ENCODE data around the gene BAIAP3.
A peak's percentile ranks its signal among the peaks of the same experiment; 100 is the strongest.

Gene BAIAP3

DNA sequence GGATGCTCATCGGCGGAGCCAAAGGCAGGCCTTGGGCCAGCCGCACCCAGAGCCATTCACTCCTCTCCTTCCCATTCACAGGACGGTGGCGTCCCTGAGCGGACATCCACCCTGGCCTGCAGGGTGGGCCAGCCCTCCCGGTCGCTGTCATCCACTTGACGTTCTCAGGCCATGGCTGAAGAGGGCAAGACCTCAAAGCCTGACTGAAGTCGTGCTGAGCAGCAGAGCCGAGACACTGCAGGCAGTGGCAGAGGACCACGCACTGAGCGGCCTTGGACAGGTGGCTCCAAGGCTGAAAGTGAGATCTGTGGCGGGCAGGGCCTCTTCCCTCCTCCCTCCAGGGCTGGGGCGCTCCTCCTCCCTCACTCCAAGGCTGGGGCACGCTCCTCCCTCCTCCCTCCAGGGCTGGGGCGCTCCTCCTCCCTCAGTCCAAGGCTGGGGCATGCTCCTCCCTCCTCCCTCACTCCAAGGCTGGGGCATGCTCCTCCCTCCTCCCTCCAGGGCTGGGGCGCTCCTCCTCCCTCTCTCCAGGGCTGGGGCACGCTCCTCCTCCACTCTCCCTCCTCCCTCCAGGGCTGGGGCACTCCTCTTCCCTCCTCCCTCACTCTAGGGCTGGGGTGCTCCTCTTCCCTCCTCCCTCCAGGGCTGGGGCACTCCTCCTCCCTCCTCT, 42.4 kb downstream of the BAIAP3 start:
- H3K9me3 ChIP-seq (ENCODE audit: control insufficient read depth in 2 of 2, low read length in 2 of 2) = no peaks in the 10 kb centered on the region
- H3K4me1 ChIP-seq (ENCODE audit: control insufficient read depth, insufficient read depth, low read length) = peaks cover 16% of the 10 kb centered on the region
- H3K36me3 ChIP-seq (ENCODE audit: control insufficient read depth in 2 of 2, insufficient read depth in 2 of 2, low read length in 2 of 2) = peaks cover 0 to 5% of the 10 kb centered on the region in 2 donors
- no peak overlapping the region for H3K4me3 ChIP-seq (ENCODE audit: low read length in 2 of 2)
- H3K27ac ChIP-seq (ENCODE audit: low read length) = no peak overlapping the region
- H3K27me3 ChIP-seq (ENCODE audit: control insufficient read depth in 1 of 2, insufficient read depth in 2 of 2, low read length in 2 of 2) = no peaks in the 10 kb centered on the region
- no peak overlapping the region for H3K9ac ChIP-seq (ENCODE audit: low read length in 2 of 2)

DNA sequence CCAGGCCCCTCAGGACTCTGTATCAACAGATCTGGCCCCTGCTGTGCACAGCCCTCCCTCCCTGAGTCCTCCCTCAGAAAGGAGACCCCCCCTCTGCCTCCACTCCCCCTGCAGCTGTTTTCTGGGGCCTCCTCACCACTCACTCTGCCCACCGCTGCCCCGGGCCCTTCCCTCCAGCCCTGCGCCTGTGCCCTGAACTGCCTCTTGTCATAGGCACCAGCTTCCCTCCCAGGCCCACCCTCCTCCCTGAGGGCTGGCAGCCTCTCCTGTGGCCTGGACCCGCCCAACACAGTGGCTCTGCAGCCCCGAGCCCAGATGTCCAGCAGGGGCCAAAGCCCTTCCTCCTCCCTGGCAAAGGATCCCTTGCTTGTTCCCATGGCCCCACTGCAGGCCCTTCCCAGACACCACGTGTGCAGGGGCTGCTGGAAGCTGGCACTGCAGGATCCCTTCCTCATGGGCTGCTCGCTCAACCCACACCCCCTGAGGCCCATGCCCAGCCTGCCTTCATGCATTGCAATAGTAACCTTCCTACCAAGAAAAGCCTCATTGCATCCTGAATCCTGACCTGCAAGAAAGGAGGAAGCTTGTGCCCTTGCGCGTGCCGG, 44.1 kb downstream of the BAIAP3 start:
- H3K9ac ChIP-seq (ENCODE audit: low read length in 2 of 2) = no peak overlapping the region
- peaks cover 3 to 6% of the 10 kb centered on the region in 2 donors for H3K36me3 ChIP-seq (ENCODE audit: control insufficient read depth in 2 of 2, insufficient read depth in 2 of 2, low read length in 2 of 2)
- peaks cover 16% of the 10 kb centered on the region for H3K4me1 ChIP-seq (ENCODE audit: control insufficient read depth, insufficient read depth, low read length)
- no peaks in the 10 kb centered on the region for H3K9me3 ChIP-seq (ENCODE audit: control insufficient read depth in 2 of 2, low read length in 2 of 2)
- H3K27ac ChIP-seq (ENCODE audit: low read length) = no peak overlapping the region
- no peaks in the 10 kb centered on the region for H3K27me3 ChIP-seq (ENCODE audit: control insufficient read depth in 1 of 2, insufficient read depth in 2 of 2, low read length in 2 of 2)
- no peak overlapping the region for H3K4me3 ChIP-seq (ENCODE audit: low read length in 2 of 2)

DNA sequence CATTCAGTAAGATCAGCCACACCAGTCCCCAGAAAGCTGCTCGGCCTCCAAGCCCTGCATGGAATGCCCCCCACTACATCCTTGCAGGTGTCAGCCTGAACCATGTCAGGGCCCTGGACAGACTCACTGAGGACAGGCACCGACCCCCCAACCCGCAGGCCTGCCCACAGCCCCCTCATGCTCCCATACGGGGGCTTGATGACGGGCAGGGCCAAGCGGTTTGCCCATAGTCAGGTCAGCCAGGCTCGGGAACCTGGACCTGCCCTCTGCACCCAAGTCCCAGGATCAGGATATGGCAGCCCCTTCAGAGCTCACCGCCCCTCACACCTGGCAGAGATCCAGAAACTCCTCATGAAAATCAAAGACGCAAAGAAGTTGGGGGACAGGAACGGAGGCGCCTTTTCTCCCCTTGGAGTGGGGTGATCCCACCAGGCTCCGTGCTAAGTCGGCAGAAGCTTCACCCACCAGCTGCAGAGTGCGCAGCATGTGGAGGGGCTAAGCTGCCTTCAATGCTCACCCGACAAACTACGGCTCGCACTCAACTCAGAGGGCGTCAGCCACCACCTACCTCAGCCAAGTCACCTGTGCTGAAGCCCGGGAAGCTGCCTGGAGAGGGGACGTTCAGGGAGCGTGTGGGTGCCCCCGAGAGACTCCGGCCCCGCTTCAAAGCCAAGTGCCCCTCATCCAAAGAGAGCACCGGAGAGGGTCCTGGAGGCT, 44.8 kb downstream of the BAIAP3 start:
- no peak overlapping the region for H3K27ac ChIP-seq (ENCODE audit: low read length)
- peaks cover 3 to 7% of the 10 kb centered on the region in 2 donors for H3K36me3 ChIP-seq (ENCODE audit: control insufficient read depth in 2 of 2, insufficient read depth in 2 of 2, low read length in 2 of 2)
- H3K9me3 ChIP-seq (ENCODE audit: control insufficient read depth in 2 of 2, low read length in 2 of 2) = no peaks in the 10 kb centered on the region
- H3K9ac ChIP-seq (ENCODE audit: low read length in 2 of 2) = no peak overlapping the region
- peak overlapping the region; percentile 31 to 66 for H3K4me3 ChIP-seq (ENCODE audit: low read length in 2 of 2)
- peaks cover 16% of the 10 kb centered on the region for H3K4me1 ChIP-seq (ENCODE audit: control insufficient read depth, insufficient read depth, low read length)
- no peaks in the 10 kb centered on the region for H3K27me3 ChIP-seq (ENCODE audit: control insufficient read depth in 1 of 2, insufficient read depth in 2 of 2, low read length in 2 of 2)

DNA sequence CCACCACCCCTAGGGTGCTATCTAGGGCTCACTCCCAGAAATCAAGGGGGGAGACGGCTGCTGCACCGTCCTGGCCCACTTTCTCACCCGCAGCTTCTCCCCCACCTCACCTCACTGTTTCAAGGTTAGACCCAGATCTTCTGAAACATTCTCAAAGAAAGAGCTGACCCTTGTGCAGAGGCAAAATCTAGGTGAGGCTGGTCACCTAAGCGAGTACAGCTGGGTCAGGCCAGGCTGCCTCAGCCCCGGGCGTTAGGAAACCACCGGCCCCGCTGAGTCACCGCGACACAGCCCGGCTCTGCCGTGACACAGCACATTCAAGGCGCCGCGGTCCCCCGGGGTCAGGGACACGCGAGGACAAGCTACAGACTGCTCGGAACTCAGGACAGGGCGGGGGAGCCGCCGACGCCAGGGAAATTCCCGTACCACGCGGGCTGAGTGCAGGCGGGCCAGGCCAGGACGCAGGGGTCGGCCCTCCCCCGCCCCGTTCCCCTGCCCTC, 45.4 kb downstream of the BAIAP3 start:
- Histone ChIP-seq H3K36me3 (ENCODE audit: control insufficient read depth in 2 of 2, insufficient read depth in 2 of 2, low read length in 2 of 2) (peaks cover 3 to 10% of the 10 kb centered on the region in 2 donors), H3K27me3 (ENCODE audit: control insufficient read depth in 1 of 2, insufficient read depth in 2 of 2, low read length in 2 of 2) (no peaks in the 10 kb centered on the region), H3K9ac (ENCODE audit: low read length in 2 of 2) (peak overlapping the region in 1 of 2 donors; percentile 37), H3K4me1 (ENCODE audit: control insufficient read depth, insufficient read depth, low read length) (peaks cover 16% of the 10 kb centered on the region), H3K27ac (ENCODE audit: low read length) (no peak overlapping the region), H3K9me3 (ENCODE audit: control insufficient read depth in 2 of 2, low read length in 2 of 2) (no peaks in the 10 kb centered on the region), H3K4me3 (ENCODE audit: low read length in 2 of 2) (peak overlapping the region; percentile 31 to 66)

DNA sequence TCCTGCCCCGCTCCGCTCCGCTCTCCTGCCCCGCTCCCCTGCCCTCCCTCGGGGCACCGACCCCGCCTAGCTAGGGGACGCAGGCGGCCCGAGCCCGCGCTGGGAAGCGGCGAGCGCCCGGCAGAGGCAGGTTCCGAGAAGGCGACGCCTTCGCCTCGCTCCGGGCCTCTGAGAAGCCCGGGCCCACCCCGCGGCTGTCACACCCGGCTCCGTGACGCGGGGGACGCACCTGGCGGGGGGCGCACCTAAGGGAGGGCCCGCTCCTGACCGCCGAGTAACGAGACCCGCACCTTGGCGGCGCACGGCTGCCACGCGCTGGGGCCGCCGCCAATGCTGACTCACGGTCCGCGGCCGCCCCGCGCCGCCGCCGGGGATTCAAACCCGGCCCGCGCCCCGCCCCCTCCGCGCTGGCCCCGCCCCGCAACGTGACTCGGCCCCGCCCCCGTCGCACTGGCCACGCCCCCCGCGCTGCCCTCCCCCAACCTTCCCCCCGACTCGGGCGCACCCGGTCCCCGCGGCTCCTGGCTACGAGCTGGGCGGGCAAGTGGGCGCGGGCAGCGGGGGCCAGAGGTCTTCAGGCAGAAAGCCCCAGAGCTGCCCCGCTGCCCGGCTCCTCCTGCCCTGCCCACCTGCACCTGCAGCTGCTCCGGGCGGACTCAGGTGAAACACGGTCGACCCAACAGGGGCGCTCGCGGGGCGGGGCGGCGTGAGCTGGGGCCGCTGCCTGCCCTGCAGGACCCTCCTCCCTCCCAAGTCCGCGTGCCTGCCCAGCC, 46.0 kb downstream of the BAIAP3 start:
- Histone ChIP-seq H3K4me1 (ENCODE audit: control insufficient read depth, insufficient read depth, low read length) (peaks cover 16% of the 10 kb centered on the region), H3K27me3 (ENCODE audit: control insufficient read depth in 1 of 2, insufficient read depth in 2 of 2, low read length in 2 of 2) (no peaks in the 10 kb centered on the region), H3K9ac (ENCODE audit: low read length in 2 of 2) (peak overlapping the region in 1 of 2 donors; percentile 37), H3K36me3 (ENCODE audit: control insufficient read depth in 2 of 2, insufficient read depth in 2 of 2, low read length in 2 of 2) (peaks cover 3 to 9% of the 10 kb centered on the region in 2 donors), H3K4me3 (ENCODE audit: low read length in 2 of 2) (peak overlapping the region; percentile 12 to 66), H3K9me3 (ENCODE audit: control insufficient read depth in 2 of 2, low read length in 2 of 2) (no peaks in the 10 kb centered on the region), H3K27ac (ENCODE audit: low read length) (no peak overlapping the region)

DNA sequence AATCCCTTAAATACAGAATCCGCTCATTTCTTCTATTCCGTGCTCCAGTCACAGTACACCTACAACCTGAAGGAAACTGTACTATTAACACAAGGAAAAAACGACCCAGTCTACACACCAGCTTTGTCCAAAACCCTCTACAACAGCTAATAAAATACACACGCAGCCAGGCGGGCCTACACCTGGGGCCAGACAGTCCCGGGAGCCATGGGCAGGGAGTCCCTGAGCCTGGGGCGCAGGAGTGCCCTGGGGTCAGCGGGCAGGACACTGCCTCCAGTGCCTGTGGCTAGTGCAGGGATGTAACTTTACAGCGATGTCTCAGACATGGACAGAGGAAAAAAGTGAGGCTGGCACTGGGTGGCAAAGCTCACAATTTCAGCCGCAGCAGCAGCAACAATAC, 46.8 kb downstream of the BAIAP3 start:
- no peaks in the 10 kb centered on the region for H3K9me3 ChIP-seq (ENCODE audit: control insufficient read depth in 2 of 2, low read length in 2 of 2)
- H3K4me1 ChIP-seq (ENCODE audit: control insufficient read depth, insufficient read depth, low read length) = peaks cover 16% of the 10 kb centered on the region
- H3K27me3 ChIP-seq (ENCODE audit: control insufficient read depth in 1 of 2, insufficient read depth in 2 of 2, low read length in 2 of 2) = no peaks in the 10 kb centered on the region
- no peak overlapping the region for H3K9ac ChIP-seq (ENCODE audit: low read length in 2 of 2)
- no peak overlapping the region for H3K27ac ChIP-seq (ENCODE audit: low read length)
- peaks cover 3 to 8% of the 10 kb centered on the region in 2 donors for H3K36me3 ChIP-seq (ENCODE audit: control insufficient read depth in 2 of 2, insufficient read depth in 2 of 2, low read length in 2 of 2)
- H3K4me3 ChIP-seq (ENCODE audit: low read length in 2 of 2) = no peak overlapping the region

DNA sequence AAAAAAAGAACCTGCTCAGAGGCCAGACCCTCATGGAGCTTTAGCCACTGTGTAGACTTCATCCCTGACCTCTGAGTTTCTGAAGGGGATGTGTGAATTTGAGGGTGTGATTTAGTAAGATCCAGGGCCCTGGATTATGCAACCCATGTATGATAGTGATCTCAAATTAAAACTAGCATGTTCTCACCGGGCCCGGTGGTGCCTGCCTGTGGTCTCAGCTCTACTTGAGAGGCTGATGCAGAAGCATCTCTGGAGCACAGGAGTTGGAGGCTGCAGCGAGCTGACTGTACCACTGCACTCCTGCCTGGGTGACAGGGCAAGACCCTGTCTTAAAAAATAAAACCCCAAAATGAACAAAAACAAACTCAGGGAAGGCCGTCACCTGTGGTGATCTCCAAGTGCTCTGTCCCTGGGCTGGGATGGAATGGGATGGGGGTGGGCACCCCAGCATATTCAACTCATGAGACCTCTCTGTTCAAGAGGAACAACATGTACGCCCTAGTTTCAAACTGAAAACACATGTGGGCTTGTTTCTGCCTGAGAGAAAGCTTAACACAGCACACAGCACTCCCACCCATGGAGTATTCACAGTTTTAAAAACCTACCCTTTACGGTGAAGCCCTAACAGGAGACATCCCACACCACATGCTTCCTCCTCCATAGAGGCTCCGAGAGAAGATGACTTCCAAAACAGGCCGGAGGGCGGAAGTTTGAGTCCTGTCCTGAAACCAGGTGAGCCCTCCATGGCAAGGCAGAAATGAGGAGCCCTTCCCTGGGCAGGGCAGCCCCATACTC, 48.4 kb downstream of the BAIAP3 start:
- Histone ChIP-seq H3K9me3 (ENCODE audit: control insufficient read depth in 2 of 2, low read length in 2 of 2) (no peaks in the 10 kb centered on the region), H3K36me3 (ENCODE audit: control insufficient read depth in 2 of 2, insufficient read depth in 2 of 2, low read length in 2 of 2) (peaks cover 3 to 6% of the 10 kb centered on the region in 2 donors)

DNA sequence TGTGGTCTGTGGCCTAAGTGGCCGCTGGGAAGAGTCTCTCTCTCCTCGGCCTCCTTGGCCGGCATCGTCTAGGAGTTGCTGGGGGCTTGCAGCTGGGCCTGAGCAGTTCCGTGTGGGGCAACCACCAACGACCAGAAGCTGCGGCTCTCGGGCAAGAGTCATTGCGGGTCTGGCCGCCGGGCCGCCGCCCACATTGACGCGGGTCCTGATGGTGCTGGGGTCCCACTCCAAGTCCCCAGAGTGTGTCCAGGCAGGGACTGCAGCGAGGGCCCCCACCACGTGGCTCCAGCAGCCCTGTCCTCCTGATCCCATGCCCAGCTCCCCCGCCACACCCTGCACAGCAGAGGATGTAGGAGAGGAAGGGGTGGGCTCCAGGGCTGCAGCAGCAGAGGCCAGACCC, 50.1 kb downstream of the BAIAP3 start:
- Histone ChIP-seq H3K9me3 (ENCODE audit: control insufficient read depth in 2 of 2, low read length in 2 of 2) (no peaks in the 10 kb centered on the region), H3K4me3 (ENCODE audit: low read length in 2 of 2) (no peak overlapping the region), H3K9ac (ENCODE audit: low read length in 2 of 2) (no peak overlapping the region), H3K27me3 (ENCODE audit: control insufficient read depth in 1 of 2, insufficient read depth in 2 of 2, low read length in 2 of 2) (no peaks in the 10 kb centered on the region), H3K36me3 (ENCODE audit: control insufficient read depth in 2 of 2, insufficient read depth in 2 of 2, low read length in 2 of 2) (peaks cover 3 to 6% of the 10 kb centered on the region in 2 donors), H3K4me1 (ENCODE audit: control insufficient read depth, insufficient read depth, low read length) (peaks cover 8% of the 10 kb centered on the region), H3K27ac (ENCODE audit: low read length) (no peak overlapping the region)

More for the DNA sequence above, 48.4 kb downstream of the BAIAP3 start:
- Histone ChIP-seq H3K27ac (ENCODE audit: low read length) (no peak overlapping the region), H3K27me3 (ENCODE audit: control insufficient read depth in 1 of 2, insufficient read depth in 2 of 2, low read length in 2 of 2) (no peaks in the 10 kb centered on the region), H3K4me1 (ENCODE audit: control insufficient read depth, insufficient read depth, low read length) (peaks cover 16% of the 10 kb centered on the region), H3K4me3 (ENCODE audit: low read length in 2 of 2) (no peak overlapping the region), H3K9ac (ENCODE audit: low read length in 2 of 2) (no peak overlapping the region)

DNA sequence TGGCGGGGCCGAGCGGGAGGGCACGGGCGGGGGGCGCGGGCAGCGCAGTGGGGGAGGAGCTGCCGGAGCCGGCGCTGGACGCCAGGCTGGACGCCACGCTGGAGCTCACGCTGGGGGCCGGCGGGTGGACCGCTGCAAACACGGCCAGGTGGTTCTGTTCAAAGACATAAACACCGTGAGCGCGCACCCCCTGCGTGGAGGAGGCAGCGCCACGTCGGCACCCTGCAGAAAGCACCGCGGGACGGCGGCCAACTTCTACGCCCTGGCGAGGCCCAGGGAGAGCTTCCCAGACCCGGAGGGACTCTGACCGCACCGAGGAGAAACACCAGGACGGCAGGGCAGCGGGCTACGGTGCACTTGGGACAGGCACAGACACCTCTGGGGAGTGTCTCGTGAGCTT, 51.8 kb downstream of the BAIAP3 start:
- Histone ChIP-seq H3K27me3 (ENCODE audit: control insufficient read depth in 1 of 2, insufficient read depth in 2 of 2, low read length in 2 of 2) (no peaks in the 10 kb centered on the region), H3K4me3 (ENCODE audit: low read length in 2 of 2) (no peak overlapping the region), H3K9me3 (ENCODE audit: control insufficient read depth in 2 of 2, low read length in 2 of 2) (no peaks in the 10 kb centered on the region), H3K27ac (ENCODE audit: low read length) (no peak overlapping the region), H3K9ac (ENCODE audit: low read length in 2 of 2) (no peak overlapping the region), H3K4me1 (ENCODE audit: control insufficient read depth, insufficient read depth, low read length) (no peaks in the 10 kb centered on the region), H3K36me3 (ENCODE audit: control insufficient read depth in 2 of 2, insufficient read depth in 2 of 2, low read length in 2 of 2) (peaks cover 3 to 7% of the 10 kb centered on the region in 2 donors)

DNA sequence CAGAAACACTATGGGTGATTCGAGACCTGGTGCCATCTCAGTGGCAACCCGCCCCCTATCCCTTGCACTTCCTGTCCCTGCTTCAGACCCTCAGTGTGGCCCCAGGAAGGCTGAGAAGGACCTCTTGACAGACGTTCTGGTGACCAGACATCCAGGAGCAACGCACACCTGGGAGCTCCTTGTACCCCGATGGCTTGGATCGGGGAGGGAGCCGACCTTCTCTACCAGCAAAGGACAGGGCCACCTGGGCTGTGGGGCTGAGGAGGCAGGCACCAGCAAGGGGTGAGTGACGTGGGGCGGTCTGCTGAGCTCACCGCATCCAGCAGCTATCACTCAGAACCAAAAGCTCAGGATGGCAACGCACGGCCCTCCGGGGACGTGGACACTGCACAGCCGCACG, 53.9 kb downstream of the BAIAP3 start:
- H3K4me1 ChIP-seq (ENCODE audit: control insufficient read depth, insufficient read depth, low read length) = no peaks in the 10 kb centered on the region
- no peak overlapping the region for H3K9ac ChIP-seq (ENCODE audit: low read length in 2 of 2)
- H3K4me3 ChIP-seq (ENCODE audit: low read length in 2 of 2) = no peak overlapping the region
- no peaks in the 10 kb centered on the region for H3K27me3 ChIP-seq (ENCODE audit: control insufficient read depth in 1 of 2, insufficient read depth in 2 of 2, low read length in 2 of 2)
- no peaks in the 10 kb centered on the region for H3K9me3 ChIP-seq (ENCODE audit: control insufficient read depth in 2 of 2, low read length in 2 of 2)
- H3K27ac ChIP-seq (ENCODE audit: low read length) = no peak overlapping the region
- H3K36me3 ChIP-seq (ENCODE audit: control insufficient read depth in 2 of 2, insufficient read depth in 2 of 2, low read length in 2 of 2) = peaks cover 0 to 9% of the 10 kb centered on the region in 2 donors
